SK-N-MC (cell line): Measurements from ENCODE around the gene SCN4A.

ENCODE experiments used
- EZH2 ChIP-seq: fragments of 200-600 bp; sonication (generic); IDR thresholded peaks from one replicate; pipeline ENCODE4 v1.6.1; 2017; ENCODE audit warnings: antibody characterized with exemption
- FOXP2 ChIP-seq: optimal IDR thresholded peaks from 2 replicates; pipeline ENCODE3; 2011; ENCODE audit warnings: mild to moderate bottlenecking, moderate library complexity; ENCODE audit not compliant: insufficient read depth; ENCODE audit errors: extremely low read length, control extremely low read depth
- POLR2AphosphoS5 ChIP-seq: IDR thresholded peaks from 2 replicates; pipeline ENCODE4 v1.6.1; 2012; ENCODE audit warnings: mild to moderate bottlenecking, low read depth, low read length, borderline replicate concordance

- TF ChIP-seq POLR2AphosphoS5 (no peak), EZH2 (no peak), FOXP2 (no peak)
Observed at GRCh38 chr17:63941751-63942150, 31.0 kb downstream of the SCN4A start.
